Measurements from ENCODE around the gene GPC6. TPM values are rescaled to one million over a fixed set of nuclear protein-coding genes. Genes with fewer than 3 reads are reported as not detected.

The GPC6 gene
- total RNA-seq, 1 experiment from 2014 or later = 0.22 TPM

DNA sequence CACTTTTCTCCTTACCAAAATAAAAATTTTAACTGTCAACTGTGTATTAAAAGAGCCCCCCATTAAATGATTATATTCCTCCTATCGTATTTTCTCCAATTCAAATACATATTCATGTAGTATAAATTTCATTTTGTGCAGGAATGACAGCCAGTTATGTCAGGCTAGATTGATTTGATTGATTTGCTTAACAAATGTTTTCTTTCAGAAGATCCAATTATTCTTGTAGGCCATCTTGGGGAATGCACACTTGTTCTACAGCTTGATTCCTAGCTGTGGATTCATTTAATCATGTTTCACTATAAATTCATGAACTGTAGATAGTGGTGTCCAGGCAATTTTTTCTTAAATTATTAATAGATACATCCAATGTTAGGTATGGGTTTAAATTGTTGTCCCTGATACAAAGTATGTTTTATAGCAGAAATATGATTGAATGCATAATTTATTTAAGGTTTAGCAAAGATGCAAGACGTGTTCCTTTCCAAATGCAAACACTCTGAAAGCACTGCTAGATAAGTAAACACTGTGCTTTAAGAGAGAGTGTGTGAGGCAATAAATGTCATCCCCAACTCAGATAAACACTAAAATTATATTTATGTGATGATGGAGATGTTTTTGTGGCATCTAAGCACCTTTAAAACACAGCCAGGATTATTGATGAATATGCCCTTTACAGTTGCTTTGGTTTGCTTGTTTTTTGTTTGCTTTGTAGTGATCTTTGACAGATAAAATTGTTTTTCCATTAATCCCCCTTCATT is 721.7 kb downstream of the GPC6 start:
- RAD21 ChIA-PET (ENCODE audit: low non-redundant PET in 1 of 2, low total read pairs in 2 of 2, uncharacterized antibody in 2 of 2, unreplicated experiment in 2 of 2) = no interaction called here
- no peaks in the 10 kb centered on the region for H3K36me3 ChIP-seq (ENCODE audit: control insufficient read depth in 1 of 2, insufficient read depth in 2 of 2, low read length in 2 of 2)
- no peaks in the 10 kb centered on the region for H4K20me1 ChIP-seq (ENCODE audit: insufficient read depth)
- no peaks in the 10 kb centered on the region for H3K9me2 ChIP-seq (ENCODE audit: insufficient read depth)
- intact Hi-C loops (cut with micrococcal nuclease) = no loop called here
- no TSS peak for BruUV-seq (replicated peaks)
- H3K27me3 ChIP-seq (ENCODE audit: insufficient read depth, low read length) = no peaks in the 10 kb centered on the region
- H2AFZ ChIP-seq (ENCODE audit: low read depth, low read length, poor library complexity, severe bottlenecking) = no peak overlapping the region
- no peak overlapping the region for H3K27ac ChIP-seq (ENCODE audit: low read depth, low read length)
- H3K9me3 ChIP-seq (ENCODE audit: control insufficient read depth in 1 of 2, insufficient read depth in 1 of 2, low read depth in 1 of 2, low read length in 2 of 2) = peaks cover 13 to 19% of the 10 kb centered on the region in 2 experiments; a peak in 2 of 4 replicates
- TF ChIP-seq, protein P1, sequence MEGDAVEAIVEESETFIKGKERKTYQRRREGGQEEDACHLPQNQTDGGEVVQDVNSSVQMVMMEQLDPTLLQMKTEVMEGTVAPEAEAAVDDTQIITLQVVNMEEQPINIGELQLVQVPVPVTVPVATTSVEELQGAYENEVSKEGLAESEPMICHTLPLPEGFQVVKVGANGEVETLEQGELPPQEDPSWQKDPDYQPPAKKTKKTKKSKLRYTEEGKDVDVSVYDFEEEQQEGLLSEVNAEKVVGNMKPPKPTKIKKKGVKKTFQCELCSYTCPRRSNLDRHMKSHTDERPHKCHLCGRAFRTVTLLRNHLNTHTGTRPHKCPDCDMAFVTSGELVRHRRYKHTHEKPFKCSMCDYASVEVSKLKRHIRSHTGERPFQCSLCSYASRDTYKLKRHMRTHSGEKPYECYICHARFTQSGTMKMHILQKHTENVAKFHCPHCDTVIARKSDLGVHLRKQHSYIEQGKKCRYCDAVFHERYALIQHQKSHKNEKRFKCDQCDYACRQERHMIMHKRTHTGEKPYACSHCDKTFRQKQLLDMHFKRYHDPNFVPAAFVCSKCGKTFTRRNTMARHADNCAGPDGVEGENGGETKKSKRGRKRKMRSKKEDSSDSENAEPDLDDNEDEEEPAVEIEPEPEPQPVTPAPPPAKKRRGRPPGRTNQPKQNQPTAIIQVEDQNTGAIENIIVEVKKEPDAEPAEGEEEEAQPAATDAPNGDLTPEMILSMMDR (IDR thresholded peaks at IDR 0.05 in 2 of 3, conservative IDR thresholded peaks at IDR 0.05 in 1 of 3; ENCODE audit: borderline replicate concordance in 1 of 3, insufficient read depth in 1 of 3, low read depth in 2 of 3, low read length in 2 of 3) = no peak
- TF ChIP-seq CEBPB (IDR thresholded peaks at IDR 0.05; ENCODE audit: low read depth) = no peak
- TF ChIP-seq EZH2 (IDR thresholded peaks at IDR 0.05) = no peak
- TF ChIP-seq, protein P2, sequence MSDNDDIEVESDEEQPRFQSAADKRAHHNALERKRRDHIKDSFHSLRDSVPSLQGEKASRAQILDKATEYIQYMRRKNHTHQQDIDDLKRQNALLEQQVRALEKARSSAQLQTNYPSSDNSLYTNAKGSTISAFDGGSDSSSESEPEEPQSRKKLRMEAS (IDR thresholded peaks at IDR 0.05) = no peak
- TF ChIP-seq EGR1 (IDR thresholded peaks at IDR 0.05; ENCODE audit: low read depth) = no peak
- TF ChIP-seq JUND (IDR thresholded peaks at IDR 0.05) = no peak
- TF ChIP-seq, protein P3, sequence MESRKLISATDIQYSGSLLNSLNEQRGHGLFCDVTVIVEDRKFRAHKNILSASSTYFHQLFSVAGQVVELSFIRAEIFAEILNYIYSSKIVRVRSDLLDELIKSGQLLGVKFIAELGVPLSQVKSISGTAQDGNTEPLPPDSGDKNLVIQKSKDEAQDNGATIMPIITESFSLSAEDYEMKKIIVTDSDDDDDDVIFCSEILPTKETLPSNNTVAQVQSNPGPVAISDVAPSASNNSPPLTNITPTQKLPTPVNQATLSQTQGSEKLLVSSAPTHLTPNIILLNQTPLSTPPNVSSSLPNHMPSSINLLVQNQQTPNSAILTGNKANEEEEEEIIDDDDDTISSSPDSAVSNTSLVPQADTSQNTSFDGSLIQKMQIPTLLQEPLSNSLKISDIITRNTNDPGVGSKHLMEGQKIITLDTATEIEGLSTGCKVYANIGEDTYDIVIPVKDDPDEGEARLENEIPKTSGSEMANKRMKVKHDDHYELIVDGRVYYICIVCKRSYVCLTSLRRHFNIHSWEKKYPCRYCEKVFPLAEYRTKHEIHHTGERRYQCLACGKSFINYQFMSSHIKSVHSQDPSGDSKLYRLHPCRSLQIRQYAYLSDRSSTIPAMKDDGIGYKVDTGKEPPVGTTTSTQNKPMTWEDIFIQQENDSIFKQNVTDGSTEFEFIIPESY (IDR thresholded peaks at IDR 0.05; ENCODE audit: extremely low read depth, insufficient replicate concordance, low read length) = no peak
- no peak overlapping the region for H3K4me2 ChIP-seq (ENCODE audit: low read length)
- H3K79me2 ChIP-seq (ENCODE audit: insufficient read depth, low read length) = no peaks in the 10 kb centered on the region
- no peaks in the 10 kb centered on the region for H3K4me1 ChIP-seq (ENCODE audit: control insufficient read depth in 1 of 2, insufficient read depth in 2 of 2, low read length in 2 of 2)
- no peak for DNase-seq (ENCODE audit: low read depth, low spot score)
- ATAC-seq = no peak
- H3K9ac ChIP-seq (ENCODE audit: low read length) = no peak overlapping the region
- POLR2A ChIA-PET = no interaction called here
- H3K4me3 ChIP-seq (replicated peaks in 1 of 2; ENCODE audit: low read depth in 1 of 2, low read length in 2 of 2) = no peak overlapping the region
- CTCF ChIA-PET = no interaction called here
